Adrenal gland (tissue), 5 donors: ENCODE measurements around the gene CDK14.

ENCODE experiments used
- CTCF ChIP-seq, 6 experiments: fragments of 450-650 bp in 4 of 6; fragments of 200-600 bp in 2 of 6; sonication (generic) in 1 of 6; IDR thresholded peaks; 1 replicate in 5 of 6; 2 replicates in 1 of 6; pipeline versions ENCODE4 v1.5.1 to v1.8.0; 2016 to 2021; ENCODE audit warnings: antibody characterized with exemption in 6 of 6, mild to moderate bottlenecking in 2 of 6, moderate library complexity in 1 of 6
- POLR2A ChIP-seq, 2 donors: fragments of 450-650 bp; IDR thresholded peaks; one replicate each; pipeline ENCODE4 v1.6.1; 2017; ENCODE audit warnings: antibody characterized with exemption in 2 of 2, mild to moderate bottlenecking in 2 of 2, moderate library complexity in 1 of 2
- donor health status: DM: no; HTN: no; CAD: no.

DNA sequence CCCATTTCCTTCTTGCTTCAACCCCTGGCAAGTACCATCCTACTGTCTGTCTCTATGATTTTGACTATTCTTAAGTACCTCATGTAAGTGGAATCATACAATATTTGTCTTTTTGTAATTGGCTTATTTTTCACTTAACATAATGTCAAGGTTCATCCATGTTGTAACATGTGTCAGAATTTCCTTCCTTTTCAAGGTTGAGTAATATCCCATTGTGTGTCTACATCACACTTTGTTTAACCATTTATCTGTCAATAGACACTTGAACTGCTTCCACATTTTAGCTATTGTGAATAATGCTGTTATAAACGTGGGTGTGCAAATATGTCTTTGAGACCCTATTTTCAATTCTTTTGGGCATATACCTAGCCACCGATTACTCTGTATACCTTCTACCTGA lies 14.0 kb upstream of the CDK14 start:
- no peak for TF ChIP-seq CTCF (IDR thresholded peaks at IDR 0.05)
- no peak for TF ChIP-seq POLR2A (IDR thresholded peaks at IDR 0.05)
